Kasumi-1 (cell line): Measurements from ENCODE around the gene SCAMP3.

ENCODE experiments used
- DNase-seq, 2 experiments: peaks; one replicate each; lab custom pipeline; 2025; lab: John Stamatoyannopoulos, UW

The SCAMP3 gene

DNA sequence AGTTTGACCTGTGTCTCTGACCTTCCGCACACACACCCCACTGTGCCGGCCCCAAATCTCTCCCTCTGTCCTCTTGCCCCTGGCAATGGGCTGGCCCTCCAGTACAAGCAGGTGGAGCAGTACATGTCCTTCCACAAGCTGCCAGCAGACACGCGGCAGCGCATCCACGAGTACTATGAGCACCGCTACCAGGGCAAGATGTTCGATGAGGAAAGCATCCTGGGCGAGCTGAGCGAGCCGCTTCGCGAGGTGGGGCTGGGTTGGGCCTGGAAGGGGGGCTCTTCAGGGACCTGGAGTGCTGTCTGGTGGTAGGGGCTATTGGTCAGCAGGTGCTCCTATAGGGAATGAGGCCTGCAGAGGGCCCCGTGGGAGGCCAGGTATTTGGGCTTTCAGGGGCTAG lies 22.9 kb upstream of the SCAMP3 start:
- DNase-seq, result no peak

- no peak for DNase-seq
Measured at GRCh38 chr1:155284476-155284875, 22.3 kb upstream of the SCAMP3 start.

DNA sequence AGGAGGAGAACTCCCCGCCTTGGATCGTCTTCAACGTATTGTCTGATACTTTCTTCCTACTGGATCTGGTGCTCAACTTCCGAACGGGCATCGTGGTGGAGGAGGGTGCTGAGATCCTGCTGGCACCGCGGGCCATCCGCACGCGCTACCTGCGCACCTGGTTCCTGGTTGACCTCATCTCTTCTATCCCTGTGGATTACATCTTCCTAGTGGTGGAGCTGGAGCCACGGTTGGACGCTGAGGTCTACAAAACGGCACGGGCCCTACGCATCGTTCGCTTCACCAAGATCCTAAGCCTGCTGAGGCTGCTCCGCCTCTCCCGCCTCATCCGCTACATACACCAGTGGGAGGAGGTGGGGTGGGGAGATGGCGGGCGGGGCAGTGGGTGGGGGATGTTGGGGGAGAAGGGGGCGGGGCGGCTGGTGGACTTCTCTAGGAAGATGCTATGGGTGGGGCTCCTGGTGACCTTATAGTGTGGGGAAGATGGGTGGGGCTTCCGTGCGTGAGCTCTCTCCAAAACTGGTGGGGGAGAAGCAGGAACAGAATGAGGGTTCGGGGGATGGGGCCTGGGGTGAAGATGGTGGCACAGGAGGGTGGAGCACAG lies 20.4 kb upstream of the SCAMP3 start:
- DNase-seq, result no peak

DNA sequence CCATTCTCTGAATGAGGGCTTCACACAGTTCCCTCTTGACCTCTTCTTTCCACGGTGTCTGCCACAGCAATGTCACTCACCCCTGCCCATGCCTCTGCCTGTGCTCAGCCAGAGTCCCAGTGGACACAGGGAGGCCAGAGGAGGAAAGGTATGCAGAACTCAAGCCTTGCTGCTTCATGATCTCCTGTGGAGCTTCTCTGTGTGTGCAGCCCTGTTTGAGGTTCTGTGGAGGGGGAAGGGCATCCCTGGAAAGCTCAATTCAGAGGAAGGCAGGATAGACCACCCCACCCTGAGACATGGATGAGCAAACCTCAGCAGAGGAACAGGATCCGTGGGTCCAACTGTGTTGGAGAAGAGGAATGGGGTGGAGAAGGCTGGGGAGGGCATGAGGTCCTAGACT lies 17.1 kb upstream of the SCAMP3 start:
- DNase-seq, result no peak

DNA sequence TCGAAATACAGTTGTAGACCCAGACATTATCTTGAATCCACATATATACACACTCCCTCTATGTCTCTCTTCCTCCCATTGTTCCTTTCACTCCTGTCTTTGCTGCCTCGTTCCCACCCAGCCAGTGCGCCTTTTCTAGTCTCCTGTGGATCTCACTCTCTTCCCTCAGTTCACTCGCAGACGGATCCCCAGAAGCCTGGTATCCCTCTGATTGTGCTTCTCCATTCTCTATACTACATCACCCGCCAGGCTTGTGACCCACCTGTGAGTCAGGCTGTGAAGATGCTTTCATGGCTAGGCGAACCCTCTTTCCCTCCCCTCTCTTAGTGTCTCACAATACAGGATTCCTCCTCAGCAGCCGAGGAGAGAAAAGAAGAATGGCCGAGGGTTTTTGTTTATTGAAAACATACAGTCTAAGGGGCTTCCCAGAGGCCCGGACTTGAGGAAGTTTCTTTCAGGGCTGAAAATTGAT lies 16.6 kb upstream of the SCAMP3 start:
- DNase-seq, result no peak

GRCh38 chr1:155277902-155278688 lies 15.9 kb upstream of the SCAMP3 start:
- peak; percentile 50 to 51 for DNase-seq

DNA sequence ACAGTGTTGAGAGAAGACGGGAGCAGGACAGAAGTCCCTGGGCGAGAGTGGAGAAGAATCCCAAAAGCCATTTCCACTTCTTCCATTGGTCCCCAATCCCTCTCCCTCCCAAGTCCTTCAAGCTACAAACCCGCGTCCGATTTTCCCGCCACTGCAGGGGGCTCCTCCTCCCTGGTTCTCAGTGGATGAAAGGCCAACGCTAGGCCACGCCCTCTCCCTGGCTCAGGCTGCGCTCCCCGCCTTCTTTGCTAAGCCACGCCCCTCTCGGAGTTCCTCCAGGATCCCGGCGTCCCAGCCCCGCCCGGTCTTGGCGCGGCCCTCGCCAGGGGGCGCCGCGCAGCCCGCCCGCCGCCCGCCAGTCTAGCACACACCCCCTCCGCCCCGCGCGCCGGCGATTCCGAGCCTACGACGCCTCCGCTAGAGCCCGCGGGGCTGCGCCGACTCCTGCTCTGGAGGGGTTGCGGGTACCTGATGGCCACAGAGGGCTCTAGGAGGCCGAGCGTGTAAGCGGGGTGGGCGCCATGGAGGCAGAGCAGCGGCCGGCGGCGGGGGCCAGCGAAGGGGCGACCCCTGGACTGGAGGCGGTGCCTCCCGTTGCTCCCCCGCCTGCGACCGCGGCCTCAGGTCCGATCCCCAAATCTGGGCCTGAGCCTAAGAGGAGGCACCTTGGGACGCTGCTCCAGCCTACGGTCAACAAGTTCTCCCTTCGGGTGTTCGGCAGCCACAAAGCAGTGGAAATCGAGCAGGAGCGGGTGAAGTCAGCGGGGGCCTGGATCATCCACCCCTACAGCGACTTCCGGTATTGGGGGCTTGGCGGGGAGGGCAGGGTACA lies 15.1 kb upstream of the SCAMP3 start, which contains the start of gene HCN3:
Gene HCN3 (plus strand): TSS at position 394 of the 832 bp plus-strand sequence. CDS start 128 bp downstream, at position 522.
- DNase-seq, result peak; percentile 95 to 96

GRCh38 chr1:155273343-155274245 lies 11.4 kb upstream of the SCAMP3 start, which contains the start of gene CLK2:
TSS of gene CLK2 (minus strand) at chr1:155273504. CDS start at chr1:155270977, 2,527 bp downstream.
- peak; percentile 95 to 96 for DNase-seq

DNA sequence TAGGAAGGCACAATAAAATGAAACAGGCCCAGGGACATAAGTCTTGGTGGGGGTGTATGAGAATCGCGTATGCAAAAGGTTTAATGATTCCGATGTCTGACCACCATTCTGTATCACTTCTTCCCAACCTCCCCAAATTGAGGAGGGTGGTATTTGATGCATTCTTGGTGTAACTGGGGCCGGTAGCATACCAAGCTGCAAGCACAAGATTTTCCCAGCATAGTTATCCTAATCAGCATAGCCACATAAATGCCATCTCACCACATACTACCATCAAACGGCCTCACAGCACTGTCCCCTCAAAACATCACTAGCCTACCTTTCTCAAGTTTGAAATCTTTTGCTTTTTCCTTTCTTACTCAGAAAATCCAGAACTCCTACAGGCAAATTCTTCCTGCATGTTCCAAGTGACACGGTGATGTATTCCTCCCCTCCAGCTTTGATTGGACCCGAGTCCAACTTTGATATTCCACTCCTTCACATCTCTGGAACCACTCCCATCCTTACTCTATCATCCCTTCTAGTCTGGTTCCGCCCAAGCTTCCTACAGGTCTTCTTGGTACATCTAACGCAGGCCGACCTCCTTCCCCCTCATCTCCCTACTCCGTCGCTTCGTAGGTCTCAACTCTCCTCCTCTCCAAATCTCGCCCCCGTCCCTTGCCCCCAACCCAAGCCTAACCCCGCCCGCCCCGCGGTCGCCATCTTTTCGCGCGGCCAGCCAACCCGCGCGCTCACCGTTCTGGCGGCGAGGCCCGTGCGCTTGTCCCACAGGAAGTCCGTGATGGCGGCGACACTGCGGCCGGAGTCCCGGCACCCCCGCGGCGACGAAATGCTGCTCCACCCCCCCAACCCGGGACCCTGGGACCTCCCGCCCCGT lies 10.5 kb upstream of the SCAMP3 start:
- DNase-seq, result peak; percentile 43 to 51

GRCh38 chr1:155269381-155269780 lies 7.2 kb upstream of the SCAMP3 start:
- no peak for DNase-seq

DNA sequence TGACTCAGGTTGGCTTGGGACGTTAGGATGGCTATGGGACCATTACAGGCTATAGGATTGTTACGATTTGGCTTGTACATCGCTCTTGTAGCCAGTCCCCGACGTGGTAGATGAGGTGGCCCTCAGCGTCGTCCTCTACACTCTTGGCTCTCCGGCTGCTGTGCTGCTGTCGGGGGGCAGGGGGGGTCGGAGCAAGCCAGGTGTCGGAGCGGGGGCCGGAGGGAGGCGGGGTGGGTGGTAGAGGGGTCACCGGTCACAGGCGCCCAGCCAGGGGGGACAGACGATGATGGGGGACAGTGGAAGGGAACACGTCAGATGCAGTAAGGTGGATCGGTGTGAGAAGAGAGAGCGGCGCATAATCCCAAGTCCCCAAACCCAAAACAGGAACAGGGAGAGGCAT lies 6.5 kb upstream of the SCAMP3 start:
- DNase-seq, result no peak

DNA sequence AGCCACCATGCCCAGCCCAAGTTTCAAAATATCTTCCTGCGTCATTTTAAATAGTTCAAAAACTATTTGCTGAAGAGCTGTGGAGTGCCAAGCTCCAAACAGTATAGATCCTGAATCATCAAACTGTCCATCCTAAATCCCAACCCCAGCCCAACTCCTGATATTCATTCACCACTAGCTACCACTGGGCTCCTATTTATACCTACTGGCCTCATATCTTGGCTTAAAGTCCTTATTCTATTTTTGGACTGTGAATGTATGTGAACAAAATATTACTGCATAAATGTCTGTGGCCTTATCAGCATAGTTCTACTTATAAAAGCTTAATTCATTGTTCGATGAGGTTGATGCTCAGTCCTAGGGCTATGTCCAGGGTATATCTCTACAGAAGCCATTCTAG lies 5.2 kb upstream of the SCAMP3 start:
- DNase-seq, result no peak

DNA sequence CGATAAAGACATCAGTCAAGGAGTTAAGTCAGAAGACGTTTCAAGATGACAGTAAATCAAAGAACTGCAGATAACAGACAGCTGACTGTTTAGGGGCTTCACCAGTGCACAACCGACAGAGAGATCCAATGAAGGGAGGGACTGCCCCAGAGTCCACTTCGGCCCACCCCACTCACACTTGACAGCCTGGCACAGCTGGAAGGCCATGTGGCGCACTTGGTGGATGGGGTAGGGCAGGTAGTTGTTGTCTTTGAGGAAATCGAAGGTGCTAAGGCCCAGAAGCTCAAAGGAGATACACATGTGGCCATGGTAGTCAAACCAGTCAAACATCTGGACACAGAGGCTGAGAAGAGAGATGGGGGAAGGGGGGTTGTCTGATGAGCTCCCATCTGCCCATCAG lies 4.4 kb upstream of the SCAMP3 start:
- DNase-seq, result no peak

DNA sequence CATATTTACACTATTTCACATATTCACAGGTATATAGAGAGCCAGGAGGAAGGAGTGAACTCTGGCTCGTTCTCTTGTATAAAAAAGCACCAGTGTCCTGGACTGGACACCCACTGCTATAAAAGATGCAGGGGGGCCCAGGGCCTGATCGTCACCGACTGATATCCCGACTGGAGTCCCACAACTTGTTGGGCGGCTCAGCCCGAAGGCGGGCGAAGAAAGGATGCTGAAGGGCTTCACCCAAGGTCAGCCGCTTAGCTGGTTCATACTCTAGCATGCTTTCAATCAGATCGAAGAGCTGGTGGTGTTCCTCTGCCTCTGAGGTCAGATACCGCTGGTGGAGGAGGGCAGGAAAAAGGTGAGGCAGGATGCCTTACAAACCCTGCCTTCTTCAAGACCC lies 907 bp upstream of the SCAMP3 start:
- no peak for DNase-seq

- DNase-seq, result peak; percentile 38 to 53
Measured at GRCh38 chr1:155261493-155261851, 688 bp downstream of the SCAMP3 start.

DNA sequence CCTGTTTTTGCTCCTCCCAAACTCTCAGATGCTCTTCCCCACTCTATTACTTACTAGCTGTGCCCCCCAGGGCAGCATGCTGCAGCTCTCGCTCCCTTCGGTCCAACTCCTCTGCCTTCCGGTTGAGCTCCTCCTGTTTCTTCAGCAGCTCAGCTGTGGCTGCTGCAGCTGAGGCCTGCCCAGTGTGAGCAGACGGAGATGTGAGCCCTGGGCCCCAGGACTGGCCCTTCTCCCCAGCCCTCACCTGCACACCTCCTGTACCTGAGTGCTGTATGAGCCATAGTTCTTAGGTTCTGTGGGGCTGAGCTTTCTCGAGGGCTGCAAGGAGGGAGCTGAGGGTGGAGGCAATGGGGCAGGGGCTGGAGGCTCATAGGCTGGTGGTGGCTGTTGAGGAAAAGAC lies 1.9 kb downstream of the SCAMP3 start:
- DNase-seq, result no peak

GRCh38 chr1:155256058-155256852 lies 5.9 kb downstream of the SCAMP3 start:
- DNase-seq, result no peak

DNA sequence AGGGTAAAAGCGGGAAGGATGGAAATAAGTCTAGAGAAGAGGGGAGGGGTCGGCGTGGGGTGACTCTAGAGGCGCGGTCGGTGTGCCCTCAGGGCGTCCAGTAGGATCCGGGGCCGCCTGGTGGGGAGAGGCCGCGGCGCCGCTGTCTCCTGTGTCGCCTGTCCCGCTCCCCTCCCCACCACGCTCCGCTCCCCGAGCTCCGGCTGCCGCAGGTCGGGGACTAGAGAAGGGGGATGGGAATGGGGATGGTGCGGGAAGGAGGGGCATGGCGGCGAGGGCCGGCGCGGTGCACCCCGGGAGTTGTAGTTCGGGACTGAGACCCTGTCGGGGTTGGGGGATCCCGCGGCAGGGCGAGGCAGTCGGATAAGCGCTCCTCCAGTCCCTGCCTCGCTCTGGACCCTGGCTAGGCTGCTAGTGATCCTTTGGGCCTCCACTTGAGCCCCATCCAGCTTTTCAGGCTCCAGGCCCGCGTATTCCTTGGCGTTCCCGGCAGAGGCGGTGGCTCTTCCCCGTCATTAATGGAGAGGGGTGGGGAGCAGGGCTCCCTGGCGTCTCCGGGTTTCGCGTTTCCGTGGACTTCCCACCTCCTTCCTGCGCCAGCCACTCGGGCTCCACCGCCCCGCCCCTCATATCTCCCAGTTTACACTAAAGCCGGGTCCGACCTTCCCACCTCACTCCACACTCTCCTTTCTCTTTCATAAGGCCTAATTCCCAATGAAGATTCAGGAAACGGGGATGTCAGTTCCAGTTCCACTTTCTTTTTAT lies 6.7 kb downstream of the SCAMP3 start, which contains the start of gene ENTREP3:
Gene ENTREP3 (minus strand): TSS at position 241 of the 765 bp plus-strand sequence. CDS start 606 bp downstream, outside the sequence.
- DNase-seq, result peak; percentile 62 to 76
